RKO (cell line): ENCODE results near the gene HORMAD2.
"Not testable (repeated sequence)": the region's sequence is repeated elsewhere in the genome, so short reads cannot be mapped to it uniquely, and the experiment has no call there.

ENCODE experiments used
- DNase-seq: peaks from one replicate; pipeline ENCODE4 v3.0.0-alpha.2; 2016; ENCODE audit warnings: low spot score

HORMAD2 gene

DNA sequence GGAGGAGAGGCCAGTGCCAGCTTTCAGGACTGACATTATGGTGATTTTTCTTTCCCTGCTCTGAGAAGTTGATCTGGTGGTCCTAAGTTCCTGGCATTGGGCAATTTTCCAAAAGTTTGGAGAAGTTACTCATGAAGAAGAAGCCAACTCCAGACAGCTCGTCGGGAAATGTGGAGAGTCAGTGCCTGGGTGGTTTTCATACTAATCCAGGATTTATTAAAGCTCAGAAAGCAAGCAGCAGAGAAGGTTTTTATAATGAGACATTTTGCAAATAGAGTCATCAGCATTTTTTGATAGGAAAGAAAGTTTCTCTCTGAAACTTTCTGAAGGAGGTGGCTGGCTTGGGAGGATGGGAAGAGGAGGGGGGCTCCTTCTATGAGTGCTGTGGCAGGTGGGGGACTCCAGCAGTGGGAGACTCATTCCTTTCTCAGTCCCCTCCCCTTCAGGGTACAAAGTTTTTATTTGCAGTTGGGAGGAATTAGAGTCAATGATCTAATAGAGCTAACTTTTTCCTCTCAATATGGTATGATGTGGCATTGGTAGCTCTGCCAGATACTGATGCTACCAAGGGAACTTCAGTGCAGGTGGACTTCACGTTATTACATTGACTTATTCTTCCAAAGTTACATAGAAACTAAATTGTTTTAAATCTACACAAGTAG is 110.9 kb downstream of the HORMAD2 start:
- DNase-seq, result no peak

DNA sequence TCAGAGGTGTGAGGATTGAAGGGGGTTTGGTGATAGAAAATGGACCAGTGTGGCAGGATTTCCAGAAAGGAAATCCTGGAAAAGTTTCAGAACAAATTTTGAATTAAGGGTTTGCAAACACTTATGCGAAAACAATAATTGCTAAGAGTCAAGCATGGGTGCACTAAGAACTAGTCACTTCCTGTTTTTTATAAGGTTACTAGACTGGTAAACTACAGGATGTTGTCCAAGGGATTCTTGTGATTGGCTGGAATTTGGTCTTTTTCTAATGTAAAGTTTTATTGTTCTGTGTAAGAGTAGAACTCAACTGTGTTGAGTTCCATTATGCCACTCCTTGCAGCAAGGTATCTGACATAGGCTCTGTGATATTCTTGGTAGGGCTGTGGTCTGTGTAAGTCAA is 112.2 kb downstream of the HORMAD2 start:
- DNase-seq, result peak; percentile 48

DNA sequence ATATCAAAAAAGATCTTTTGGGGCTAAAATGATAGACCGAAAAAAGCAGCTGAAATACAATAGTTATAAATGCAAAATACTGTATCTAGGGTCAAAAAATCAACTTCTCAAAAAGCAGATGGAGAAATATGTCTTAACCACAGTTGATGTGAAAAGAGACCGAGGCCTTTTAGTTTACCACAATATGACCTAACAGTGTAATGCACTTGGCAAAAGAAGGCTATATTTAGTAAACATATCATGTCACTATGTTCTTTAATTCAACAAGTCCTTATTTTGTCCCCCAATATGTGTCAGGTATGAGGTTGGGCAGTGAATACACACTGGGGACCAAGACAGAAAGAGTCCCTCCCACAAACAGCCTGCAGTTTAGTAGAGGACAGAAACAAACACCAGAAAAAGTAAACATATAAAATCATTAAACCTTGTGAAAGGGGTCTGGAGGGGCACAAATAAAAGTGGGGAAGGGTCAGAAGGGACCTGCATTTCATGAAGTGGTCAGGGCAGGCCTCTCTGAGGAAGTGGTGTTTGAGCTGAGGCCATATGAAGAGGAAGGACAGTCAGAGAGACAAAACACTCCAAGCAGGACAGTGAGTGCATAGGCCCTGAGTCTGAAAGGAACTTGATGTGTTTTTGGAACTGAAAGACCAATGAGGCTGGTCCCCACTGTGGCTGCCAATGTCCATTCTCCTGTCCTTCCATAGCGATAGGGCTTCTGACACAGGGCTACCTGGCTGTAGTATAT is 112.9 kb downstream of the HORMAD2 start:
- no peak for DNase-seq

DNA sequence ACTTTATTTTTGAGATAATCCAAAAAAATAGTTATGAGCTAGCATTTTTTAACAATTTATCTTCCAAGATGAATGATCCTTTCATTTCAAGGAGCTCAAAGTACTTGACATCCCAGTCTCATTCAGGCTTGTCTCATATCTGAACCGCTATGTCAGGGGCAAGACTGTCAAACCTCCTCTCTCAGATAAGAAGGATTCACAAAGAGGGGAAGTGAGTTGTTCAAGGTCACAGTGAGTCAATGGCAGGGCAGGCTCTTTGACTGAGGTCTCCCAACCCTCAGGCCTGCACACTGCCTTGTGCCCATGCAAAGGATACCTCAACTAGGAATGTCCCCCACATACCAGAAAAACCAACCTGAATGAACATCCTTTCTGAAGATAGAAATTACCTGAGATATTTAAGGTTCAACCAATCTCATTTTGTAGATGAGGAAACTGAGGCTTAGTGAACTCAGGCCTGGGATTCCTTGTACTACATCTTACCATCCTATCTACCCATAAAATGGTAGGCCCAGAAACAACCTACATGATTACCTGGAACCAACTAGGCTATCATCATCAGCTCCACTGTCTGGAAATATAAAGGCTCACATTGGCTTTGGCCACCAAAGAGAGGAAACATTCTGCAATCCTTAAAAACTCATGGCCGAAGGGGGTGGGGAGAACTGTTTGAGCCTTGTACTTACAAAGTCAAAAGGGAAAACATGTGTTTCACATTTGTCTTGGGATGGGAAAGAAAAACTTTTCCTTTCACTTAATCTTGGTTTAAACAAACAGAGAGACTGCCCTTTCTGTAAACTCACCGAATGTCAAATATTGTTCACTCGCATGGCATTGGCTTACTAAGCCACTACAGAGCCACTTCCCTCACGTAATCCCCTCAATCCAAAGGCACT is 115.2 kb downstream of the HORMAD2 start:
- peak; percentile 90 for DNase-seq

DNA sequence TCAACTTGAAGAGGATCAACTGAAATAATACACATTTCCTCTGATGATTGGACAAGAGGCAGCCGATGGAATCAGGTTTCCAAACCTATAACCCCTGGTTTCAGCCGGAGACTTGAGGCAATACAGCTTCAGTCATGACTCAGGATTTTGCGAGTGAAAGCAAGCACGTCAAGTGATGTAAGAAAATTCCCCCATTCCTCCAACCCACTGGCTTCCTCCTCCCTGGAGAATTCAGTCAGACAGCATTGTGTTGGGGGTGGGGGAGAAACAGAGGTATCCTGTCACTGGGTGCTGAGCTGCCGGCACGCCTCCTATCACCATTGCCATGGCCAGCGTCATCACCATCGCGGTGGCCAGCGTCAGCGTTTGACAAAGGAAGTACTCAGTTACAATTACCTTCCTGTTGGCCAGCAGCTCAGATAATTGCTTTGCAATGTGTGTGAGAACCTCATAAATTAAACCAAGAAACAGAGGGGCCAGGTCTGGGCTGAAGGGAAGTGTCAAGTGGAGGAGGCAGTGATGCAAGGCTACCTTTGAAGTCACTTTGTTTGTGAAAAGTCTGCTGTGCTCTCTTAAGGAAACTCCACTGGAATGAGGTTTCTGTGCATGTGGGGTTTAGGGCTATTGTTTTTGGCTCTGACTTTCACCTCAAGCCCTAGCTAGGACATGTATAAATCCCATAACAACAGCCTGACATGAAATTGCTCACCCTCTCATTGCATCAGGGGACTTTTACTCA is 116.0 kb downstream of the HORMAD2 start:
- peak; percentile 100 for DNase-seq

DNA sequence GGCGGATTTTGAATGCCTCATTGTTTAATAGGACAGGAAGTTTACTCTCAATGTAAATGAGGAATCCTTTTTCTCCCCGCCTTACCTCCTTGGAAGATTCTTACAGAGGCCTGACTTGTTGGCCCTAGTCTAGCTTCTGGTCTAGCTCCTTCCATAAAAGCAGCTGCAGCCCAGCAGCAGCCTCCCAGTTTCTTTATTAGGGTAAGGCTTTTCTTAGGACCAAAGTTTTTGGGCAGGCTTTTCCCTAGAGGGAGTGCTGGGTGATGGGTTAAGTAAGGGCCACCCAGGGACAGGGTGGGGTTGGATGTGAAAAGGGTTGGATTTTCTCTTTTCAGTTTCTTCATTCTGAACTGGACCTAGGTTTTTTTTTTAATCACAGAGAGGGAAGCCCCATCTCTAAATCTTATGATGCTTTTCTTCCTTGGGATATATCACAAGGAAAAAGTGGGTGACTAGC is 116.6 kb downstream of the HORMAD2 start:
- no peak for DNase-seq

DNA sequence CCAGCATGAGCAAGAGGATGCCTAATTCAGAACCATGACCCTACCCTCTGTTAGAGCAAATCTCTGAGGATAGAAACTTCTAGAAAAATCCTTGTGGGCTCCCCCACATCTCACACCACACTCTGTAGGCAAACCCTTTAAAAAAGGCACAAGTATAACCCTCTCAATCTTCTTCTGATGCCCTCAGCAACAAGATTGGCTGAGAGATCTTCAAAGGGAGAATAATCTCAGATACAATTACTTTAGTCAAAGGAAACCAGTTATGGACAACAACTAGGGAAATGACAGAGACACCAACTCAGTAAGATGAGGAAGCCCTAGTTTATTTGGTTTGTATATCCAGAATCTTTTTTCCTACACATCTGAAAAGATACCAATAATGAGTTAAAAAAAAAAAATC is 117.1 kb downstream of the HORMAD2 start:
- no peak for DNase-seq

DNA sequence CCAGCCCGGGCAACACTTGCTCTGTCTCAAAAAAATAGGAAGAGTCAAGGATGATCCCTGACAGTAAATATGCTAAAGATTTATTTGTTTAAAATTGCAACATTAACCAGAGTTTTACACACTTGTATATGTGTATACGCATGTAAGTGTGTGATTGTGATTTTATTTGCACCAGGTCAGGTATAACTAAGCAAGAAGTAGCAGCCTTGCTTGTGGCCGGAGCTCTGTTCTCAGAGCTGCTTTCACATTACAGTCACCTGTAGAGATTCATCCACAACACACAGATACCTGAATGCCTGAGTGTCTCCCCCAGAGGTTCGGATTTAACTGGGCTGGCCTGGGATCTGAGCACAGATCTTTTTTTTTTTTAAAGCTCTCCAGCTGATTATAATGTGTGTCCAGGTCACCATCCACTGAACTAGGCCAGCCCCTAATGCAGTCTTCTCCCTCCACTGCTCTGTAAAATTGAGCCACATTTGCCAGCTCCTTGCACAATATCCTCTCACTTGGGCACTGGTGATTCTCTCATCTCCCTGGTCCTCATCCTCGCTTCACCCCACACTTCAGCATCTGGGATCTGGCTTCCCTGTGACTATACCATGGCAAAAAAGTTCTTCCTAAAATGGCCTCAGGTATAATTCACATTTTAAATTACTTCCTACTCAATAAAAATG is 118.0 kb downstream of the HORMAD2 start:
- no peak for DNase-seq

DNA sequence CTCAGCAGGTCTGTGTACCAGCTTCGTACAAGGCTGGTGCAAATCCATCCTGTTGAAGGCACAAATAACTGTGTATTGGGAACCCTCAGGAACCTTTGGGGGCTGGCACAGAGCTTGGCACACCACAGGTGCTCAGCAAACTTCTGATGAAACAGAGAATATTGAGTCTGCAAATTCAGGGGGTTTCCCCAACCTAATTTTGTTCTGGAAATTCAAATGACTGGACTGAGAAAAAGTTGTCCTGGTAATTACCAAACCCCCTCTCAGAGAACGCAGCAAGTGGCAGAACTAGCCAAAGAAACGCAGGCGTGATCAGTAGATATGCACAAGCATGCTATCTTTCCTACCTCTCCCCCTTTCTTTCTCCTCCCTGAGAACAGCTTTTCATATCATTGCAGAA is 118.7 kb downstream of the HORMAD2 start:
- no peak for DNase-seq

DNA sequence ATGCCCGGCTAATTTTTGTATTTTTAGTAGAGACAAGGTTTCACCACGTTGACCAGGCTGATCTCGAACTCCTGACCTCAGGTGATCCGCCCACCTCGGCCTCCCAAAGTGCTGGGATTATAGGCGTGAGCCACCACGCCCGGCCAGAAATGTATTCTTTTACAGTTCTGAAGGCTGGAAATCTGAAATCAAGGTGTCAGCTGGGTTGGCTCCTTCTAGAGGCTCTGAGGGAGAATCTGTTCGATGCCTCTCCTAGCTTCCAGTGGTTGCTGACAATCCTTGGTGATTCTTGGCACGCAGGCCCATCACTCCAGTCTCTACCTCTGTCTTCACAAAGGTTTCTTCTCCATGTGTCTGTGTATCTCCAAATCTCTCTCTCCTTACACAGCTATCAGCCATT is 120.6 kb downstream of the HORMAD2 start:
- DNase-seq, result not testable (repeated sequence)

DNA sequence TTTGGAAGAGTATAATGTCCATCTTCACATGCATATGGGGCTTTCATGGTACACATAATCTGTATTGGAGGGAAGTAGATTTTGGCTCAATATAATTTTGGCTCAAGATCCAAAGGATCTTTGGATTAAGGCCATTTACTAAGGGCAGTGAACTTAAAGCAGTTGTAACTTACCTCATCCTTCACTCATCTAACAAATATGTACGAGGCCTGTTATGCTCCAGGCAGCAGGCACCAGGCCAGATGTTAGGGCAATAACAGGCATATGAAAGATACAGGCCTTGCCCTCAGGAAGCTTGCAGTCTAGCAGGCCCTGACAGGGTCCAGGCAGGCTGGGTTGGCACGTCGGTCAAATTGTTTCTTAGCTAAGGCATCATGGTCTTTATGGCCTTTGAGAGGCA is 121.7 kb downstream of the HORMAD2 start:
- peak; percentile 87 for DNase-seq

DNA sequence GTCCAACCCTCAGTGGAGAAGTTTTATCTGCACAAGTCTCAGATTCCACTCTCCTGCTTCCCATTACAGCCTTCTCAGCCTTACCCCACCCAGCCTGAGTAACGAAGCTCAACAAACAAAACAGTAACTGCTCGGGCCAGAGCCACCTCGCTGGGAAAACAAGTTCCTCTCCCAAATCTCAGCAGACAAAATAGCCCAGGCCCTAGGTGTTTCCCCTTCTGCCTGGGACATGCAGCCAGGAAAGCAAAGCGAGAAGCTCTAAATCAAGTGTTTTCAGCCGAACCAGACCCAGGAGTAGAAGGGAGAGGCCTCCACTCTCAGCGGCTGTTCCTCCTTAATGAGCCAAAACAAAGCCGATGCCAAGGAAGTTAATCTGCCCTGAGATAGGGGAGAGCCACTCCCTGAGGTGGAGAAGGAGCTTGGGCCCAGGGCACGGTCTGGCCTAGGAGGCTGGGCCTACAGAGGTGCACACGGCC is 122.3 kb downstream of the HORMAD2 start:
- no peak for DNase-seq

DNA sequence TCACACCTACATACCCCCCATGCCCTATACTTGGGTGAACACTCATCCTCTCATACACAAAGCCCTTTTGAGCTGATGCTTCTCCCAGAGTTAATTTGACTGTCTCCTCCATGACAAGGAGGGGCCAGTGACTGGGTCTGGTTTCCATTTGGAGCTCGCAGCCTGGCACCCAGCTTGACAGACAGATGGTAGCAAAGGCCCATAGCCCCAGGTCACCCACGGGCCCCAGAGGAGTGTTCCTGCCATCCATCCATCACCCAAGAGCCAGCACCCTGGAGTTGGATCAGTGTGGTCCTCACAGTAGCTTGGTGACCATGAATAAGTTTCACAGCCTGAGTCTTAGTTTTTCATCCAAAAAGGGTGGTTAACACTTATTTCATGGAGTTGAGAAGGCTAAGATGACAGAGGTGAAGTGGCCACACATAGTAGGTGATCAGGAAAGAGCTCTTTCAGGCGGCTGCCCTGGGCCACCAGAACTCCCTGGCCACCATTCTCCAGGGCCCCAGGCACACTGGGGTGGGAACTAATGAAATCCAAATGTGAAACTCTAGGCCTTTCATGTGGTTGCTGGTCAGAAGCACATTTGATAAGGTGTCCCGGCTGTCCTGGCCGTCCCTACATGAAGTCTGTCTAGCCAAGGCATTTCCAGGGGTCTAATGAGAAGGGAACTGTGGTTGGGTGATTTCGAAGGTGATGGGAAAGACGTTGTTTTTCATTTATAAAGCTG is 123.9 kb downstream of the HORMAD2 start:
- DNase-seq, result no peak

DNA sequence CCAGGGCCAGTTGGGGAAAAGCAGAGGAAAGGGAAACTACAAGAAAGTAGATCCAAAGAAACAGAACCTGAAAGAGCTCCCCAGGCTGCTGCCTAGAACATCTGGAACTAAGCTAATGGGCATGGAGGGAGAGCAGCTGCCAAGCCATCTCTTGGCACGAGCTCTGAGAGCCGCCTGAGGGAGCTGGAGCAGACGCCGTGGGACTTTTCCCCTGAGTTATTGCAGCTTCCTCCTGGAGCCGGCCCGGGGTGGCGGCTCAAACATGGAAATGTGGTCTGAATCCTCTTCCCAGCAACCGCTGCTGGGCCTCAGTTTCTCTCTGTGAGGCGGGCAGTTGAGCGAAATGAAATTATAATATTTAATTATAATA is 124.5 kb downstream of the HORMAD2 start:
- peak; percentile 41 for DNase-seq

DNA sequence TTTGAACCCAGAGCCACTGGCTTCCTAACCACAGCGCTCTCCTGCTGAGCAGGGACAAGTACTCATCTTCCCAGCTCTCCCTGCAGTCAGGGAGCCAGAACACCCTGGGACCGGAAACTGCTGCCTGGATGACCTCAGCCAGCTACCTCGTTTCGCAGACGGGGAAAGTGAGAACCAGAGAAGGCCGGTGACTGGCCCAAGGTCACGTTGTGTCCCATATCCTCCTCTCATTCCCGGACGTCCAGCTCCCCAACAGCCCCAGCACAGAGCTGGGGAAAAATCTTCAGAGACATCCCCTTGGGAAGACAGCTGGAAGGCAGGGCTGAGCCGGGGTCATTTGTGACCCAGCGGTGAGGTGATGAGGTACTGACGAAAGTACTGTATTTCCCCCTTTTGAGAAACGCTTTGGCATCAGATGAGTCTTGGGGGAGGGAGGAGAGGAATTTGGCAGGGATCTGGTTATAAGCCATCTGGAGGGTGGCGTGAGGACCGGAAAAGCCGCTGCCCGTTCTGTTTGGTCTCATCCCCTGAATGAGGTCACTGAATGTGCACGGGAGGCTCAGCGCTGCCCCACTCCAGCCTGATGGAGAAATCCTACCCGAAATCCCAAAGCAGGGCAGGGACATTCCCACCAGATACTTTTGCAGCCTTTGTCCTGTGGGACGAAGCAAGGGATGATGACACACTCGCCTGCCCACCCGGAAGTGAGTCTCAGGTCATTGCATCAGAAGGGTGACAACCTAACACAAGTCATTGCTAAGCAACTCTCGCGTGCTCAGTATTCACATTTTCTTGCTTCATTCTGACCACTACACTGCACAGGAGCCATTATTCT is 125.2 kb downstream of the HORMAD2 start:
- DNase-seq, result peak; percentile 99

DNA sequence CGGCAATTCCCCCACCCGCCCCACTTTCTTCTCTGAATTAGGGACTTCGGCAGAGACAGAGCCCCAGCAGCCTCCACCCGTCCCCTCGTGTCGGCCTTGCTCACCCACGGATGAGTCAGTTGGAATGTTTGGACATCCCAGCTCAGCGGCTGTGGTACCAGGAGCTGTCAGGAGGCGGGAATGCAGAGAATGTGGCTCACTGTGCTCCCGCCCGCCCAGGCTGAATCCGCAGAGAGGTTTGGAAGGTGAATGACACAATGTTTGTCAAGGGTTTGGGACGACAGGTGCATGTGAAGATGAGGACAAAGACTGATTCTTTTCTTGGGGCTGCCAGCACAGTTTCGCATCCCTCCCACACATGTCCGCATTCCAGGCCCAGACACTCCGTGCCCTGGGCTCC is 126.7 kb downstream of the HORMAD2 start:
- peak; percentile 98 for DNase-seq

DNA sequence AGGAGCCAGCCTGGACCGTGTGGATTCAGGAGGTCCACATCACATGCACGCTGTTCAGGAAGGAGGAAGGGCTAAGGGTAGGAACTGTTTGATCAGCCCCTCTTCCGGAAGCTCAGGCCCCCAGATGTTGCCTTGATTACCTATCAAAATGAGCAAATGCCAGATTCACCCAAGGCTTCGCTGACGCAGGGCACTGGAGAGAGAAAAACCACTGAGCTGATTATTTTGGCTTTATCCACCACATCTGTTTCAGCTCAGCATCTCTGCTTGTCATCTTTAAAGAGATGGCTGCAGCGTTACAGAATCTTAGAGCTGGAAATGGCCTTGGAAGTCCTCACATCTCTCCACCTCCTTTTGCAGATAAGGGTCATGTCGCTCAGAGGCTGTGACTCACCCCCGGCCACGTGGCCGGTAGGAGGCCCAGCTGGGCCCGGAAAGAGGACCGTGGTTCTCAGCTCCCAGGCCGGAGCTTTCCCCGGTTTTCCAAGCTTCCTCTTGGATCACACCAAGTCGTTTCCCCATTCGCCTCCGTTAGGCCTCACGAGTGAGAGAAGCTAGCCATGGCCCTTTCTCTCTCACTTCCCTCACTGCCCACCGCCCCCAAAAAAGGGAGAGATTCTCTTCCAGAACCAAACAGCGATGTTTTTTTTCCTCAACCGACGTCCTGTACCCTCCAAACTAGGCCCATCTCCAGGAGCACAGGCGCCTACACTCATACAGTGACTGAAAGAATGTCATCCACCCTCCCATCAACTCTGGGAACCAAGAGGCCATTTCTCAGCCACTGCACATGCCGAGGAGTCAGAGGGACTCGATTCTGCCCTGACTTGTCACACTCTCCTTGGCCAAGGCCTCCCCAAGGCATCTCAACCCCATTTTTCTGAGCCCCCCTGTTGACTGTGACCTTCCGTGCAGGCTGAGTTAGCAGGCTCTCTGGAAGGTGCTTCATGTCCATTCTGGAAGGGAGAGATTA is 128.7 kb downstream of the HORMAD2 start:
- DNase-seq, result peak; percentile 96

DNA sequence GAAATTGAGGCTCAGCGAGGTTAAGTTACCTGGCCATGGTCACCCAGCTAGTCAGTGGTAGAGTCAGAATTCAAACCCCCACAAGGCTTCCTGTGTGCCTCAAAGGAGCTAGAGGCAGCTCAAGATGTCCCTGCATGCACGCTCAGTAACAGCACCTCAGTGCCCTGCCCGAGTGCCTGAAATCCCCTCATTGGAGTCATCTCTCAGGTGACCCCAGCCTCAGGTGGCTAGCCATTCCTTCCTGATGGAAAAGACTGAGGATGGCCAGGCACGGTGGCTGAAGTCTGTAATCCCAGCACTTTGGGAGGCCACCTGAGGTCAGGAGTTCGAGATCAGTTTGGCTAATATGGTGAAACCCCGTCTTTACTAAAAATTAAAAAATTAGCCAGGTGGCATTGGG is 129.4 kb downstream of the HORMAD2 start:
- DNase-seq, result no peak
